ENCODE data around the gene COA4. TPM values are rescaled to one million over a fixed set of nuclear protein-coding genes. Genes with fewer than 3 reads are reported as not detected.

COA4 gene
- total RNA-seq (2012; rRNA removed), result 124 and 156 TPM in 2 replicates

DNA sequence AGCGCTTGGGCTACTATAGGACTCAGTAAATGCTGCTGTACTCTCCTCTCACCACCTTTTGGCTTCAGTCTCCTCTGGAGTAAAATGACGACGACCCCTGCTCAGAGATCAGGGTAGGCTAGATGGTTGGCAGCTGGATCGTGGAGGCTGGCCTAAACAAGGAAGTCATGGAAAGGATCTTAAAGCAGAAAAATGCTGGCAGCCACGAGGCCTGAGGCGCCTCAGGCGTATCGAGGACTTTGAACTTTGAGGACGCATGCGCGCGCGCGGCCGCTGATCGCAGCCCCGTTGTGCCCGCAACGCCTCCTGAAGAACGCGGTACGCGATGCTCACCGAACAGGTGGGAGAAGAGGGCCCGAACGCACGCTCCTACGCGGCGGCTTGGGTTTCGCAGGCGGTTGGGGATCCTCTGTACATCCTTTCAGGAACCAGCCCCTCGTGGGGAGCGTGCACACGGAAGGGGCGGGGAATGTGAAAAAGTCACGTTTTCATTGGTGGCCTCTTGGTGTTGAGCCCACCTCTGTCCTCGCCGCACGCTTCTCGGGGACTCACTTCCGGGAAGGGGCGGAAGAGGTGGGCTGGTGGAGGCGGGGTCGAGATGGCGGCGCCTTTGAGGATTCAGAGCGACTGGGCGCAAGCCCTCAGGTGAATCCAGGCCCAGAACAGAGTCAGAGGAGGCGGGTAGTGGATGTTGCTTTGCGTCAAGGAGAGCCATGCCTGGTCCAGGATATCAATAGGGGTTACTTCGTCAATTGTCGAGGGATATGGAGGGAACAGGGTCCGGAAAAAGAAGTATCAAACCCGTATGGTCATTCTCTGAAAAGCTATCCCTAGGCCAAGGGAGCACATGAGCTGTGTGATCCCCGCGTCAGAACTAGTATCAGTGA, at the start of gene COA4, which contains the start of gene PAAF1:
TSS of gene COA4 (minus strand) at position 423 of the 887 bp plus-strand sequence. CDS start 3,468 bp downstream, outside the sequence.
TSS of gene PAAF1 (plus strand) at position 576 of the 887 bp plus-strand sequence. CDS start at position 599, 23 bp downstream.
- H3K9ac ChIP-seq (ENCODE audit: low read depth, low read length), result peak within 1 kb of the TSS; percentile 90
- H3K4me1 ChIP-seq (ENCODE audit: control insufficient read depth, insufficient read depth, low read length), result peaks cover 25% of the 10 kb centered on the region
- peak within 1 kb of the TSS; percentile 87 for H3K4me3 ChIP-seq (ENCODE audit: low read length)
- no peaks in the 10 kb centered on the region for H3K9me3 ChIP-seq (replicated peaks; ENCODE audit: low read length)
- H3K36me3 ChIP-seq (ENCODE audit: insufficient read depth, low read length), result peaks cover 21% of the 10 kb centered on the region
- peak within 1 kb of the TSS; percentile 80 for H3K4me2 ChIP-seq (ENCODE audit: low read length)
- no peaks in the 10 kb centered on the region for H3K27me3 ChIP-seq (ENCODE audit: control insufficient read depth, insufficient read depth, low read length)

GRCh38 chr11:73921180-73921579, 44.5 kb upstream of the COA4 start:
- Histone ChIP-seq H3K27me3 (ENCODE audit: control insufficient read depth, insufficient read depth, low read length) (no peaks in the 10 kb centered on the region), H3K36me3 (ENCODE audit: insufficient read depth, low read length) (peaks cover 26% of the 10 kb centered on the region), H3K9ac (ENCODE audit: low read depth, low read length) (no peak overlapping the region), H3K4me2 (ENCODE audit: low read length) (no peak overlapping the region), H3K4me1 (ENCODE audit: control insufficient read depth, insufficient read depth, low read length) (no peaks in the 10 kb centered on the region), H3K9me3 (replicated peaks; ENCODE audit: low read length) (no peaks in the 10 kb centered on the region), H3K4me3 (ENCODE audit: low read length) (no peak overlapping the region)

DNA sequence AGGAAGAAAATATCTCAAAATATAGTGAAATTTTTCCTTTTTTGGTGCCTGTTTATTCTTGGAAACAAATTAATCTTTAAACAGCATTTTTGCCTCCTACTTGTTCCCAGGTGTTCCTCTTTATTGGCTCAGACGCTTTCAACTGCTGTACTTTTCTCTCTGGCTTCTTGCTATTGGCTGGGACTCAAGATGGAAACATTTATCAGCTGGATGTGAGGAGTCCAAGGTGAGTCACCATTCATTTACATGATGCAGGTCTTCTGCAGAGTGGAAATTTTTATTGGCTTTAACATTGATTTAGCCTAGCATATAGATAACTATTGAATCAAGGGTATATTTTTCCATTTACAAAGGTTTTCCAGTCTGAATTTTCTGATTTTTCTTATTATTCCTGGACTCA, 39.8 kb upstream of the COA4 start:
- no peaks in the 10 kb centered on the region for H3K27me3 ChIP-seq (ENCODE audit: control insufficient read depth, insufficient read depth, low read length)
- no peak overlapping the region for H3K9ac ChIP-seq (ENCODE audit: low read depth, low read length)
- H3K36me3 ChIP-seq (ENCODE audit: insufficient read depth, low read length), result peaks cover 33% of the 10 kb centered on the region
- H3K4me1 ChIP-seq (ENCODE audit: control insufficient read depth, insufficient read depth, low read length), result no peaks in the 10 kb centered on the region
- no peaks in the 10 kb centered on the region for H3K9me3 ChIP-seq (replicated peaks; ENCODE audit: low read length)
- H3K4me3 ChIP-seq (ENCODE audit: low read length), result no peak overlapping the region
- H3K4me2 ChIP-seq (ENCODE audit: low read length), result no peak overlapping the region

- peaks cover 33% of the 10 kb centered on the region for H3K36me3 ChIP-seq (ENCODE audit: insufficient read depth, low read length)
- no peaks in the 10 kb centered on the region for H3K27me3 ChIP-seq (ENCODE audit: control insufficient read depth, insufficient read depth, low read length)
- no peak overlapping the region for H3K9ac ChIP-seq (ENCODE audit: low read depth, low read length)
- H3K4me3 ChIP-seq (ENCODE audit: low read length), result no peak overlapping the region
- no peaks in the 10 kb centered on the region for H3K9me3 ChIP-seq (replicated peaks; ENCODE audit: low read length)
- no peak overlapping the region for H3K4me2 ChIP-seq (ENCODE audit: low read length)
- no peaks in the 10 kb centered on the region for H3K4me1 ChIP-seq (ENCODE audit: control insufficient read depth, insufficient read depth, low read length)
Measured at GRCh38 chr11:73914284-73914683, 37.6 kb upstream of the COA4 start.

DNA sequence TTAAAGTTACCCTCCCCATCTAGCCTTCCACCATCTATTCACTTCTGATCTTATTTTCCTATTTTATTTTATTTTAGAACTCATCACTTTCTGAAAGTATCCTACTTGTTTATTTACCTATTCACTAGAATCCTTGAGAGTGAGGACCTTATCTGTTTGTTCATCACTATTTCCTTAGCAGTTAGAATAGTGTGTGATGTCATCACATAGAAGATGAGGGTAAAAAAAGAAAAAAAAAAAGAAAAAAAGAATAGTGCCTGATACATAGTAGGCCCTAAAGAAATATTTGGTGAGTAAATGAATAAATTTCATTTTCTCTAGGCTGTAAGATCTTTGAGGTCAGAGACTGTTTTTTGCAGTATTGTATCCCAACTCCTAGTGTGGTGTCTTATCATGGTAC, 36.8 kb upstream of the COA4 start:
- no peak overlapping the region for H3K4me2 ChIP-seq (ENCODE audit: low read length)
- H3K4me1 ChIP-seq (ENCODE audit: control insufficient read depth, insufficient read depth, low read length), result no peaks in the 10 kb centered on the region
- peaks cover 28% of the 10 kb centered on the region for H3K36me3 ChIP-seq (ENCODE audit: insufficient read depth, low read length)

GRCh38 chr11:73912026-73912425, 35.4 kb upstream of the COA4 start:
- no peaks in the 10 kb centered on the region for H3K9me3 ChIP-seq (replicated peaks; ENCODE audit: low read length)
- no peaks in the 10 kb centered on the region for H3K4me1 ChIP-seq (ENCODE audit: control insufficient read depth, insufficient read depth, low read length)
- H3K36me3 ChIP-seq (ENCODE audit: insufficient read depth, low read length), result peaks cover 27% of the 10 kb centered on the region
- H3K4me3 ChIP-seq (ENCODE audit: low read length), result no peak overlapping the region
- no peak overlapping the region for H3K4me2 ChIP-seq (ENCODE audit: low read length)
- H3K9ac ChIP-seq (ENCODE audit: low read depth, low read length), result no peak overlapping the region
- no peaks in the 10 kb centered on the region for H3K27me3 ChIP-seq (ENCODE audit: control insufficient read depth, insufficient read depth, low read length)

More for the DNA sequence above, 36.8 kb upstream of the COA4 start:
- no peaks in the 10 kb centered on the region for H3K27me3 ChIP-seq (ENCODE audit: control insufficient read depth, insufficient read depth, low read length)
- H3K9ac ChIP-seq (ENCODE audit: low read depth, low read length), result no peak overlapping the region
- H3K4me3 ChIP-seq (ENCODE audit: low read length), result no peak overlapping the region
- H3K9me3 ChIP-seq (replicated peaks; ENCODE audit: low read length), result no peaks in the 10 kb centered on the region

DNA sequence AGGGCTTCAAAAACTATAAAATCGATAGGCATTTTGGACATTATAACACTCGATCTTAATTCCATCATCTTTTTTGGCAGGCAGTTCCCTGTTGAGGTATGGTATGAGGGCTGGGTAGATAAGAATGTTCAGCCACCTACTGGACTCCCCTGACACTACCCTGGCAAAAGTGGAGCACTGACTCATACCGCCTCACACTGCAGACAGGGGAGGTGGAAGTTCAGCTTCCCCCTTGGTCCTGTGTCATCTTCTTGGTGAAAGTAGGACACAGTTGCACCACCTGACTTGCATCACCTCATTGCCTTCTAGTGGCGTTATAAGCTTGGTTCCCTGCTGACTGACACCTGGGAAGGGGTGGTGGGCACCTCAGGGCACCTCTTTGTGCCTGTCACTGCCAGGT, 30.5 kb upstream of the COA4 start:
- peaks cover 19% of the 10 kb centered on the region for H3K36me3 ChIP-seq (ENCODE audit: insufficient read depth, low read length)
- no peak overlapping the region for H3K9ac ChIP-seq (ENCODE audit: low read depth, low read length)
- no peak overlapping the region for H3K4me2 ChIP-seq (ENCODE audit: low read length)
- H3K4me1 ChIP-seq (ENCODE audit: control insufficient read depth, insufficient read depth, low read length), result no peaks in the 10 kb centered on the region
- H3K9me3 ChIP-seq (replicated peaks; ENCODE audit: low read length), result no peaks in the 10 kb centered on the region
- H3K4me3 ChIP-seq (ENCODE audit: low read length), result no peak overlapping the region
- no peaks in the 10 kb centered on the region for H3K27me3 ChIP-seq (ENCODE audit: control insufficient read depth, insufficient read depth, low read length)

GRCh38 chr11:73902303-73902702, 25.7 kb upstream of the COA4 start:
- H3K9me3 ChIP-seq (replicated peaks; ENCODE audit: low read length), result no peaks in the 10 kb centered on the region

GRCh38 chr11:73894725-73895335, 18.2 kb upstream of the COA4 start:
- no peaks in the 10 kb centered on the region for H3K27me3 ChIP-seq (ENCODE audit: control insufficient read depth, insufficient read depth, low read length)
- H3K9me3 ChIP-seq (replicated peaks; ENCODE audit: low read length), result no peaks in the 10 kb centered on the region
- peak overlapping the region; percentile 38 for H3K4me2 ChIP-seq (ENCODE audit: low read length)
- H3K36me3 ChIP-seq (ENCODE audit: insufficient read depth, low read length), result peaks cover 10% of the 10 kb centered on the region
- no peak overlapping the region for H3K9ac ChIP-seq (ENCODE audit: low read depth, low read length)
- peaks cover 16% of the 10 kb centered on the region for H3K4me1 ChIP-seq (ENCODE audit: control insufficient read depth, insufficient read depth, low read length)
- H3K4me3 ChIP-seq (ENCODE audit: low read length), result no peak overlapping the region

More at GRCh38 chr11:73902303-73902702, 25.7 kb upstream of the COA4 start:
- no peaks in the 10 kb centered on the region for H3K4me1 ChIP-seq (ENCODE audit: control insufficient read depth, insufficient read depth, low read length)
- no peak overlapping the region for H3K9ac ChIP-seq (ENCODE audit: low read depth, low read length)
- H3K36me3 ChIP-seq (ENCODE audit: insufficient read depth, low read length), result peaks cover 21% of the 10 kb centered on the region
- no peaks in the 10 kb centered on the region for H3K27me3 ChIP-seq (ENCODE audit: control insufficient read depth, insufficient read depth, low read length)
- no peak overlapping the region for H3K4me2 ChIP-seq (ENCODE audit: low read length)
- H3K4me3 ChIP-seq (ENCODE audit: low read length), result no peak overlapping the region

- peaks cover 13% of the 10 kb centered on the region for H3K36me3 ChIP-seq (ENCODE audit: insufficient read depth, low read length)
- H3K4me2 ChIP-seq (ENCODE audit: low read length), result no peak overlapping the region
- no peak overlapping the region for H3K9ac ChIP-seq (ENCODE audit: low read depth, low read length)
- H3K4me1 ChIP-seq (ENCODE audit: control insufficient read depth, insufficient read depth, low read length), result peaks cover 20% of the 10 kb centered on the region
- H3K4me3 ChIP-seq (ENCODE audit: low read length), result no peak overlapping the region
- H3K27me3 ChIP-seq (ENCODE audit: control insufficient read depth, insufficient read depth, low read length), result no peaks in the 10 kb centered on the region
- no peaks in the 10 kb centered on the region for H3K9me3 ChIP-seq (replicated peaks; ENCODE audit: low read length)
Measured at GRCh38 chr11:73893041-73893440, 16.4 kb upstream of the COA4 start.

GRCh38 chr11:73889536-73889935, 12.9 kb upstream of the COA4 start:
- no peak overlapping the region for H3K4me3 ChIP-seq (ENCODE audit: low read length)
- peaks cover 13% of the 10 kb centered on the region for H3K36me3 ChIP-seq (ENCODE audit: insufficient read depth, low read length)
- no peaks in the 10 kb centered on the region for H3K27me3 ChIP-seq (ENCODE audit: control insufficient read depth, insufficient read depth, low read length)
- no peak overlapping the region for H3K9ac ChIP-seq (ENCODE audit: low read depth, low read length)
- no peaks in the 10 kb centered on the region for H3K9me3 ChIP-seq (replicated peaks; ENCODE audit: low read length)
- peaks cover 6% of the 10 kb centered on the region for H3K4me1 ChIP-seq (ENCODE audit: control insufficient read depth, insufficient read depth, low read length)
- no peak overlapping the region for H3K4me2 ChIP-seq (ENCODE audit: low read length)
